ENCODE data around the gene MGAT5B.

MGAT5B gene

GRCh38 chr17:76929148-76929547 is 60.9 kb downstream of the MGAT5B start:
- DNase-seq: no peak

- no peak for DNase-seq
Measured at GRCh38 chr17:76929601-76930000, 61.4 kb downstream of the MGAT5B start.

GRCh38 chr17:76930107-76930506 is 61.9 kb downstream of the MGAT5B start:
- DNase-seq: no peak

- DNase-seq: no peak
Measured at GRCh38 chr17:76932402-76933333, 64.5 kb downstream of the MGAT5B start.

GRCh38 chr17:76934561-76935320 is 66.5 kb downstream of the MGAT5B start:
- no peak for DNase-seq

GRCh38 chr17:76935331-76935730 is 67.1 kb downstream of the MGAT5B start:
- DNase-seq: no peak

- no peak for DNase-seq
Measured at GRCh38 chr17:76937238-76937637, 69.0 kb downstream of the MGAT5B start.

GRCh38 chr17:76938009-76938408 is 69.8 kb downstream of the MGAT5B start:
- no peak for DNase-seq

GRCh38 chr17:76940295-76940694 is 72.1 kb downstream of the MGAT5B start:
- no peak for DNase-seq

GRCh38 chr17:76940738-76941350 is 72.6 kb downstream of the MGAT5B start:
- DNase-seq: no peak

GRCh38 chr17:76943202-76943601 is 75.0 kb downstream of the MGAT5B start:
- no peak for DNase-seq

- no peak for DNase-seq
Measured at GRCh38 chr17:76943781-76944213, 75.6 kb downstream of the MGAT5B start.

- DNase-seq: no peak
Measured at GRCh38 chr17:76944477-76944876, 76.3 kb downstream of the MGAT5B start.

- no peak for DNase-seq
Measured at GRCh38 chr17:76946111-76946771, 78.0 kb downstream of the MGAT5B start.

GRCh38 chr17:76946772-76947135 is 78.5 kb downstream of the MGAT5B start:
- DNase-seq: no peak

GRCh38 chr17:76947309-76947708 is 79.1 kb downstream of the MGAT5B start:
- no peak for DNase-seq

GRCh38 chr17:76947771-76948170 is 79.6 kb downstream of the MGAT5B start:
- DNase-seq: no peak

GRCh38 chr17:76948301-76948700 is 80.1 kb downstream of the MGAT5B start:
- DNase-seq: no peak

- no peak for DNase-seq
Measured at GRCh38 chr17:76948726-76949342, 80.6 kb downstream of the MGAT5B start.

GRCh38 chr17:76949913-76950695 is 81.9 kb downstream of the MGAT5B start:
- DNase-seq: no peak

- DNase-seq: no peak
Measured at GRCh38 chr17:76951375-76951905, 83.2 kb downstream of the MGAT5B start.
